HG03520 (cell line): Measurements from ENCODE around the gene TBC1D10A.

Experiments
- ATAC-seq: cut with Tn5 transposase; IDR thresholded peaks from one replicate; pipeline ENCODE4 v1.9.1; 2021; ENCODE audit warnings: mild to moderate bottlenecking, moderate library complexity; ENCODE audit not compliant: unreplicated experiment

The TBC1D10A gene

DNA sequence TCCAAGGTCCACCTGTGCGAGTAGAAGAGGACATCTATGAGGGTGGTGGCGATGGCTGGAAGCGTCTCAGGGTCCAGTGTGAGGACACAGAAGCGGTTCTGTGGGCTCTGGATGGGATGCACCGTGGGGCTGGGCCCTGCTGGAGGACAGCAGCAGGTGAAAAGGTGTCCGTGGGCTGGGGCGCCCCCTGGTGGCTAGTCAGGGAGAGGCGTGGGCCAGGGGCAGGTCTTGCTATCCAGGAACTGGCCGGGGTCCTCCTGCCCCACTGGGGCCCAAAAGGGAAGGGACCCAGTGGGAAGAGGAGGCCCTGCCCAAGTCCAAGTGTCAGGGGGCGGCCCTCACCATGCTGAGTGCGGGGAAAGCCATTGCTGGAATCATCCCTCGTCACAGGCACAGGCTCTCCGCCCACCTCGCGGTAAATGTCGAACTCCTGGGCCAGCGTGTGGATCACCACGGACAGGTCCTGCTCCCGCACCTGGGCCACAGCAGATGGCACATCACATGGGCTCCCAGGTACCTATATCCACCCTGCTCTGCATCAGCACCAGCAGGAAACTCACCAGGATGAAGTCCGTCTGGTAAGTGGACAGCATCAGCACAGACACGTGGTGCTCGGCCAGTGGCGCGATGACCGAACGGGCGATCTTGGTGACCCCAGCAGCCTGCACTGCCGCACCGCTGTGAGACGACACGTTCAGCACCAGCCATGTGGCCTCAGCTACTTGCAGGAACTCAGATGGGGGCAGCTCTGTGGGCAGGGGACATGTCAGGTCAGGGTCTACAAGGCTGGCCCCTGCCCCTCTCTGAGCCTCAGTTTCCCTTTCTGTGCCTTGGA lies 39.7 kb downstream of the TBC1D10A start:
- no peak for ATAC-seq

DNA sequence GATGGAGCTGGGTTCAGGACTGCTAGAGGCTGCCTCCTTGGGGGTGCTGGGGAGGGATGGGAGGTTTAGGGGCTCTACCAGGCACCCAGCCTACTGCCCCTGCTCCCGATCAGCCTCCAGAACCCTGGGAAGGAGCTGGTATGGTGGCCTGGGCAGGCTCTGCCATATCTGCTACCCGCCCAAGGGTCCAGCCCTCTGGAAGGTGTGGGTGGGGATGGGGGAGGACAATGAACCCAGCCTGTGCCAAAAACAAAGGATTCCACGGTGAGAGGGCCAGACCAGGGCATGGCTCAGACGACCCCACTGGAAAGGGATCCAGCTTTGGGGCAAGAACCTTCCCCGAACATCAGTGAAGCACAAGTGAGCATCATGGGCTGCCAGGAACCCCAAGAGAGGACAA lies 40.4 kb downstream of the TBC1D10A start:
- no peak for ATAC-seq

DNA sequence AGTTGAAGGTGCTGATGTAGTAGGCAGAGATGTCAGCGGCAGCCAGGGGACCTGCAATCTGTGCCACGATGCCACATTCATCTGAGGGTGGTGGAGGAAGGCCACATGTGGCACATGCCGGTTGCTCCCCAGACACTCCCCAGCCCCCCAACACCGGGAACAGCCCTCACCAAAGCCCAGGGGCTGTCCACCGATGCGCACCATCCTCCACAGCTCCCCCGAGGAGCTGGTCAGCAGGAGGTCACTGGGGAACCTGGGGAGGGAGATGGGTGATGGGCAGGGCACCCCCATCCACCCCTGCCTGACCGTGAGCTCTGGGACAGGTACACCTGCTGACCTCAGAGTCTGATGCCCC lies 40.9 kb downstream of the TBC1D10A start:
- ATAC-seq, result no peak

DNA sequence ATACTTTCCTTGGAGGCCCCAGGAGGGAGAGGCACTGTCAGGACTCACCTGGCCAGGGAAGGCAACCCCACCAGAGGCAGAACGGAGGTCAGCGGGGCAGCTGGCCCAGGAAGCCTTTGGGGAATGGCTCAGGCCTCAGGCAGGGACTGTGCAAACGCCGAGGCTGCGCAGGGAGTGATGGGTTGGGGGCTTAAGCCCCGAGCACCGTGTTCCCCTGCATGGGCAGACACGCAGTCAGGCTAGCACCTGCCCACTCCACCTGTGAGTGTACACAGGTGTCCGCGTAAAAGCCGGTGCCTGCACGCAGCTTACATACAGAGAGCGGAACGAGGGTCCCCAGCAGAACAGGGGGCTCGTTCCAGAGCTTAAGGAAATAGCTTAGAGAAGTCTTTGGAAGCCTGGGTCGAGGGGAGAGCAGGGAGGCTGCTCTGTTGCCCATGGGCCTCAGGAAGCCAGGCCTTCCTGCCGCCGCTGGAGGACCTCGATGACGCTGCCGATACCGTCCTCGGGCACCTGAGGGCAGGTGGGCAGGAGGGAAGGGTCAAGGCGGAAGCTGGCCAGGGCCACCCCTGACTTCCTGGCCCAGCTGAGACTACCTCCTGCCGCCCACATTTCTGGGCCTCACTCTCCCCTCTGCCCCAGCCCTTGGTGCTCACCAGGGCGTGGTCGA lies 41.4 kb downstream of the TBC1D10A start:
- no peak for ATAC-seq

DNA sequence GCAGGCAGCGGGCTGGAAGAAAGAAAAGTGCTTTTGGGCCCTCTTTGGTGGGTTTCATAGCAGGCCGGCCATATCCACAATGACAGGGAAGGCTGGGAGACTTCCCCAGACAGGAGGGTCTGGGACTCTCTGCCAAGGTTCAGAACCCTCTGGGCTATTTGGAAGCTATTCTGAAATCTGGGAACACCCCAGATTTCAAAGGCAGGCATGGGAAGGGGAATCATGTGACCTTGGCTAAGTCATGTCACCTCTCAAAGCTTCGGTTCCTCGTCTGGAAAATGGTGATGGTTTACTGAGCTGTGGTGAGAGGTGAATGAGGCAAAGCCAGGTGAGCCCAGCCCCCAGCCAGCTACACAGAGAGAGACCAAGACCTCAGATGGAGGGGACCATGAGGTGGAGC lies 42.1 kb downstream of the TBC1D10A start:
- ATAC-seq, result no peak

DNA sequence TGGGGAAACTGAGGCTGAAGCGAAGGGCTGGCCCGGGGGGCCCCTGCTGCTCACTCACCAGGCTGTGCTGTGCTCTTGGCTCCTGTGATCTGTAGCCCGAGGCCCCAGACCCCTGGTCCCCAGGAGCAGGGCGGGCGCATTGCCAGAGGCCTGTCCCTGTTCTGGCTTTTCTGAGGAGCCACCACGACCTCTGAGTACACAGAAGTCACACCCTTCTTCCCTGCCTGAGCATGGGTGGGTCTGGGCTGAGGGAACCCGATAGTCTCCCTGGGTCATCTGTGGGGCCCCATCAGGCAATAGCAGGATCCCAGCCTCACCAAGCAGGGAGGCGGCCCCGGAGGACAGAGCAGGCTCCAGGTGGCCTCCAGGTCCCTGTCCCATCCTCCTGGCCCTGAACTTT lies 42.6 kb downstream of the TBC1D10A start:
- no peak for ATAC-seq

DNA sequence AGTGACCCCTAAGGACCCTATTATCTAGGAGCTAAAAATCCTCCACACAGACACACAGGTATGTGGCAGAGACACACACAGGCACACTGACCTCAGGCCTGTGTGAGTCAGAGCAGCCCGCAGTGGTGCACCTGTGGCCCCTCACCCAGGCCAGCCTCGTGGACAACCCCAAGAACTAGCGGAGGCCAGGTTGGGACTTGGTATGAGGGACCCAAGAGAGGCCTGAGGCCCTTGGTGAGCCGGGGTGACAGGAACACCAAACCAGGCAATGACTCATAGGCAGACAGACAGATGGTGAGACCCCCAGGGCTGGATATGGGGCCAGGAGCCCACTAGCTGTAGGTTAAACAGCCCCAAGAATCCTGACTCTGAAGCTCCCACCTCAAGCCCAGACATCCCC lies 43.4 kb downstream of the TBC1D10A start:
- ATAC-seq, result no peak

DNA sequence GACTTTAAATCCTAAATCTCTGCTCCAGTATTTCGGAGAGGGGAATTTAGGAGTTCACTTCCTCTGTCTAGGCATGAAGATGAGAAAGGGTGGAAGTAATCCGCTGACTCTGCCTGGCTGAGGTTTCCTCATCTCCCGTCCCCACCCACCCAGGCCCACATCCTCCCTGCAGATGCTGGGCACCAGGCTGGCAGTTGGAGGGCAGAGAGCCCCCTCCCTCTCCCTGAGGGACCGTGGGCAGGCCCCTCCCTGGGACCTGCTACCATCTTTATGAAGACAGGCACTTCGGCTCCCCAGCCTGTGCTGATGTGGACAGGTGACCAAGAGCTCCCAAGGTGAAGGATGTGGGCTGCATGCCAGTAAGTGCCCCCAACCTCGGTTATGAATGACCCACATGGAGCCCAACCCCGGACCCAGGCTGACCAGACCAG lies 44.1 kb downstream of the TBC1D10A start:
- ATAC-seq, result no peak

DNA sequence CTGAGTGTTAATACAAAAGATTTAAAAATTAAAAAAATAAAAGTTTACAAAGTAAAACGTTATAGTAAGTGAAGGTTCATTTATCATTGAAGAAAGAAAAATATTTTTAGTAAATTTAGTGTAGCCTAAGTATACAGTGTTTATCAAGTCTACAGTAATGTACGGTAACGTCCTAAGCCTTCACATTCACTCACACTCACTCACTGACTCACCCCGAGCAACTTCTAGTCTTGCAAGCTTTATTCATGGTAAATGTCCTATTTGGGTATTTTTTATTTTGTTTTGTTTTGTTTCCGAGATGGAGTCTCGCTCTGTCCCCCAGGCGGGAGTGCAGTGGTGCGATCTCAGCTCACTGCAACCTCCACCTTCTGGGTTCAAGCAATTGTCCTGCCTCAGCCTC lies 46.2 kb downstream of the TBC1D10A start:
- ATAC-seq, result no peak

DNA sequence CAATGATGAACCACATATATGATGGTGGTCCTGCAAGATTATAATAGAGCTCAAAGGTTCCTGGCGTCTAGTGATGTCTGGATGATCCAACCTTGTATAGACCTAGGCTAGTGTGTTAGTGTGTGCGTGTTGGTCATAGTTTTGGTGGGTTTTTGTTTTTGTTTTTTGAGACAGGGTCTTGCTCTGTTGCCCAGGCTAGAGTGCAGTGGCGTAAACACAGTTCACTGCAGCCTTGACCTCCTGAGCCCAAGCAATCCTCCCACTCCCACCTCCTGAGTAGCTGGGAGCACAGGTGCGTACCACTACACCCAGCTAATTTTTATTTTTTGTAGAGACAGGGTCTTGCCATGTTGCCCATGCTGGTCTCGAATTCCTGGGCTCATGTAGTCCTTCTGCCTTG lies 46.8 kb downstream of the TBC1D10A start:
- no peak for ATAC-seq

DNA sequence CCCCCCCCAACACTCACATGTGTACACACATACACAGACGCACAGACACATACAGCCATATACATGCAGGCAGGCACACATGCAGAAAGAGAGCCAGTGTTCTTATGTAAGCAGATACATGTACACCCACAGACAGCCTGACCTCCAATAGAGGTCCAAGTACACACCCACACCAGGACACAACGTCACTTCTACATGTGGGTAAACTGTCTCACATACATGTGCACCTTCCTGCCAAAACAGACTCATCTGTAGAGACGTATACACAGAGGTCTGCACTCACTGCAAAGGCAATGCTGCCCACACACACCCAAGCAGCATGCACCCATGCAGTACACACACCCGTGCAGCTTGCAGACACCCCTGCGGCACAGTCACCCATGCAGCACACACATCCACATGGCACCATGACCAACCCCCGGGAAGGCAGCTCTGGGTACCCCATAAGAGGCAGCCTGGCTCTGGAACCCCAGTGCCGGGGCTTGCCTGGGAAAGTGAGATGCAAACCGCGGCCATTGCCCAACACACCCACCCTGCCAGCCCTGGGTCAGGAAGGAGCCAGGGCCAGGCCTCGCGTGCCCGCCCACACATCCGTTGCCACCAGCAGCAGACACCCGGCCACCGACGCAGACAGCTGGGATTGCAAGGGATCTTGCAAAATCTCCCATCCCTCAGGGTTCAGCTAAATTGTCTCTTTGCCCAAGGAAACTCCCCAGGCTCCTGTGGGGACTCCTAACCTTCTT lies 47.5 kb downstream of the TBC1D10A start:
- ATAC-seq, result no peak

DNA sequence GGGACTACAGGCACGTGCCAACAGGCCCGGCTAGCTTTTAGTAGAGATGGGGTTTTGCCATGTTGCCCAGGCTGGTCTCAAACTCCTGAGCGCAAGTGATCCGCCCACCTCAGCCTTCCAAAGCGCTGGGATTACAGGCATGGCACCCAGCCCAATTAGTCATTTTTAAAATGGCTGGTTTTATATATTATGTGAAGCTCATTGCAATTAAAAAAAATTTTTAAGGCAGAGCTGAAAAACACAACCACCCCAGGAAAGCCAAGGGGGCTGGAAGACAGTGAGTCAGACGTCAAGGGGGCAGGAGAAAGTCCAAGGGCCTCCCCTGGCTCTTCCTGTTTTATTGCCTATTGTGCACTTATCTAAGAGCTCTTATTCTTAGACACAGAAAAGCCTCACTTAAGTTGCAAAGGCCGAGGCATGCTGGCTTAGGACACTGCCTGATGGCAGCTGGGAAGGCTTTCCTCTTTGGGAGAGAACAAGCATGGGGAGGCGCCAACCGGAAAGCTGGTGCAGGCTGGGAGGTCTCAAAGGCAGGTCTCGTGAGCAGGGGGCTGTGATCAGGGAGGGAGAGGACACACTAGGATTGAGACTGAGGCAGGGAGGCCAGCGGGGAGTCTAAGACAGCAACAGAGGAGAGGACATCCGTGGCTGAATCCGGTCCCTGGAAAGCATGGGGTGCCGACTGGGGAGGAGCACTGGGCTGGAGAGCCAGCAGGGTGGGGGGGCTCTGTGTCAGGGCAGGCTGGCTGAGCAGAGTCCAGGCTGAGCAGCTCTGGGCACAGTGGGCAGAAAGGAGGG lies 49.0 kb downstream of the TBC1D10A start:
- no peak for ATAC-seq

DNA sequence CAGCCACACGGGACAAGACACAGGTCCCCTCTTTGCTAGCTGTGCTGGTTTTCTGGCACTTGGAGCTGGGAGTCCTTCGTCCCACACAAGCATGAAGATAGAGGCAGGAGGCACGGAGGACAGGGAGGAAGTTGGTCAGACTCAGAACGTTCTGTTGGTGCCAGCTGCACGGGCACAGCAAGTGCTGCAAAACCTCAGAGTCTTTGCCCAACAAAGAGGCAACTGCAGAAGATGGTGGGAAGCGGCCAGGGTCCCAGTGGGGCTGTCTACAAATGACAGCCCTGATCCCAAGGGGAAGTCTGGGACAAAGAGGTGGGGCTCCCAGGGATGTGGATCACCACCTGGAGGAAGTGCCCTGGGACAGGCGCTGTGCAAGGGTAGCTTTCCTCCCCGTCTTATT lies 50.7 kb downstream of the TBC1D10A start:
- no peak for ATAC-seq

DNA sequence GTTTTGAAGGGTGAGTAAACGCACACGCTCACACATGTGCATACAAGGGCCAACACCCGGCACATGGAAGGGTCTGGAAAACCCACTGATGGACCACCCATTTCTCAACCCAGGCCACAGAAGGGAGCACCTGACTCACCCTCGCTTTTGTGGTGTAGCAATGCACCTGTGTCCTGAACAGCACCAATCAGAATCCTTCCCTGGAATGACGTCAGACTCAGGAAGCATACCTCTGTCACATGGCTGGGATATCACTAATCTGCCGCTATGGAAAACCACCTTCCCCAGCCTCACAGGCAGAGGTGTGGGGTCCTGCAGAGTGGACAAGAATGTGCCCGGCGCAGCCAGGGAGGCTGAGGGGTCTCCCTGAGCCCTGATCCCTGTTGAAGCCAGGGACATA lies 51.1 kb downstream of the TBC1D10A start:
- no peak for ATAC-seq

DNA sequence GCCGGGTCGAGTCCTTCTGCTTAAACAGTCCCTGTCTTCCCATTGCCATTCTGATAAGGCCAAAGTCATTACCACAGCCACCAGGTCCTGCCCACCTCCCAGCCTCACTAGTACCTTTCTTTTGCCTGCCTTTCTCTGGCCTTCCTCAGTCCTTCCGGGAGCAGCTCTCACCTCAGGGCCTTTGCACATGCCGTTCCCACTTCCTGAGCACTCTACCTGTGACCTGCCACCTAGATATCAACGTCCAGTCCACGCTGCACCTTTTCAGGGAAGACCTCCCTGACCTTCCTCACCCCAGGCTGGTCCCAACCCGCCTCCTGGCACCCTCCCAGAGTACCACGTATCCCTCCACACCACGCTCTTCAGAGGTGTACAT lies 52.3 kb downstream of the TBC1D10A start:
- no peak for ATAC-seq

DNA sequence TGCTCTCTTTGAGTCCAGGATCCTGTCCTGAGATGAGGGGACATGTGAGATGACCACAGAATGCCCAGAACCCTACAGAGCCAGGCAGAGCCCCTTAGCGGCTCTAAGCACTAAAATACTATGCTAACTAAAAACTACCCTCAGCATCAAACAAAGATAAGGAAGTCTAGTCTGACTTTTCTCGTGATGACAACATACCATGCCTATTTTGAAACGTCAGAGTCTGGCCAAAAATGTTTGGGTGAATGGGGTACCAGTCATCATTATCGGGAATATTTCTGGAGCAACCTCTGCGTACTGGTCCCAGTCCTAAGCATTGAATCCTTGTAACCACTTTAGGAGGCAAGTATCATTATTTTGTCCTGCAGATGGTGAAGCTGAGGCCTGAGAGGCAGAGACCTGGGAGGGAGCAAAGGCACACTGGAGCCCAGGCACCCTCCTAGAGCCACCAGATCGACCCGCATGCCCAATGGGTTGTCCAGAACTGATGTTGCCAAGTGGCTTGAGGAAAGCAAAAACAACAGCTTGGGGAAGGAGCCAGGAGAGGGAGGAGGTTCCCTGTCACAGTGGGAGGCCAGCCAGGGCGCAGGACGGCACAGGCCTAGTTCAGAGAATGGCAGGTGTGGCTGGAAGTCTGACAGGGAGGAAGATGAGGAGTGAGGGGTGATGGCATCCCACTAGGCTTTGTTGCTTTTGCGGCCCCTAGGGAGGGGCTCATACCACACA lies 52.9 kb downstream of the TBC1D10A start:
- ATAC-seq, result no peak

DNA sequence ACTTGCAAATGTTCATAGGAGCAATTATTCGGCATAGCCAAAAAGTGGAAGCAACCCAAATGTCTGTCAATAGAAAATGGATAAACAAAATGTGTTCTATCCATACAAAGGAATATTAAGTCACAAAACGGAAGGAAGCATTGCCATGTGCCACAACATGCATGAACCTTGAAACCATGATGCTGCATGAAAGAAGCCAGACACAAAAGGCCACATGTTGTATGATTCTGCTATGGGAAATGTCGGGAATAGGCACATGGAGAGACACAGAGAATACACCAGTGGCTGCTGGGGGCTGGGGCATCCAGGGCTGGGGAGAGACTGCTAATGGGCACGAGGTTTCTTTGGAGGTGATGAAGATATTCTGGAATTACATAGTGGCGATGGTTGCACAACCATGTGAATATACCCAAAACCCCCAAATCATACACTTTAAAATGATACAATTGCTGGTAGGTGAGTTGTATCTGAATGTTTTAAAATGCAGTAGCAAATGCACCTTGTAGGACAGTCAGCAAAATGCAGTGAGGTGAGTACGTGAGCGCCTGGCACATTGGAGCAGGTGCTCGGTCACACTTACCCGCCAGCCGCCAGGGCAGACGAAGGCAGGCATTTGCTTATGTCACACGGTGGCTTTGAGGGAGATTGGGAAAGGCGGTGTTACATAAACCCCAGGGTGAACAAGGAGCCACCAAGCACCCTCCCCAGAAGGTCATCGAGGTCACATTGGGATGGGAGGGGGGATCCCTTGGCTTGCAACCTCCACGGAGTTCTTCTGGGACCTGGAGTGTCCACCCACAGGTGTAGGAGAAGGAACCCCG lies 53.8 kb downstream of the TBC1D10A start:
- ATAC-seq, result no peak

DNA sequence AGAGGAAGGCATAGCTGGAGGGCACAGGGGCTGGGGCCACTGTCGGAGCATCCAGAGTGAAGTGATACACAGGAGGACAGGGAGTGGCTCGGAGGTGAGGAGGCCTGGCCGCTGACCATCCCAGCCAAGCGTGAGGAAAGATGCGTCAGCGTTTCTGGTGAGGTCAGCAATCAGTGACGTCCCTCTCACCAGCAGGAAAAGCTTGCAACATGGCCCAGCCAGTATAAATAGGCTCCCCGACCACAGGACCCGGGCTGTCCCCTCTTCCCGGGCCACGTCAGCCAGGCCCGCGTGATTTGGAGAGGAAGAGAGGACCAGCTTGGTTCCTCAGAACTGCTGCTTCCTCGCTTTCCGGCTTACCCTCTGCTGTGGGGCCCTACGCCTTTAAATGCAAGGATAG lies 55.9 kb downstream of the TBC1D10A start:
- ATAC-seq, result no peak

DNA sequence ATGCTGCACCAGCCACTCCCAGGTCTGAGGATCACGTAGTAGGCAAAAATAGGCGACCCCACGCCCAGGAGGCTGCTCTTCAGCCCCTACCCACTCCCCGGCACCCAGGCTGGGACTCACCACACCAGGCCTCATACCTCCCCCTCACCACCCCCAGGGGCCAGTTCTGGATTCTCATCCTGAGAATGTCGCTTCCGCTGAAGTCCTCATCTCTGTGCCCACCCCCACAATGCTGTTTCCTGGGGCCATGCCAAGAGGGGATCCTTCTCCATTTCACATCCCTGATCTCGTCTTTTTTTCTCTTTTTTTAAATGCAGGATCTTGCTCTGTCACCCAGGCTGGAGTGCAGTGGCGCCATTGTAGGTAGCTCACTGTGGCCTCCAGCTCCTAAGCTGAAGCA lies 58.4 kb downstream of the TBC1D10A start:
- ATAC-seq, result no peak
